ENCODE data around the gene MTRF1L.
"Not testable (repeated sequence)": the region's sequence is repeated elsewhere in the genome, so short reads cannot be mapped to it uniquely, and the experiment has no call there.

MTRF1L gene

GRCh38 chr6:152966168-152966894 lies 36.2 kb downstream of the MTRF1L start:
- DNase-seq = not testable (repeated sequence)

DNA sequence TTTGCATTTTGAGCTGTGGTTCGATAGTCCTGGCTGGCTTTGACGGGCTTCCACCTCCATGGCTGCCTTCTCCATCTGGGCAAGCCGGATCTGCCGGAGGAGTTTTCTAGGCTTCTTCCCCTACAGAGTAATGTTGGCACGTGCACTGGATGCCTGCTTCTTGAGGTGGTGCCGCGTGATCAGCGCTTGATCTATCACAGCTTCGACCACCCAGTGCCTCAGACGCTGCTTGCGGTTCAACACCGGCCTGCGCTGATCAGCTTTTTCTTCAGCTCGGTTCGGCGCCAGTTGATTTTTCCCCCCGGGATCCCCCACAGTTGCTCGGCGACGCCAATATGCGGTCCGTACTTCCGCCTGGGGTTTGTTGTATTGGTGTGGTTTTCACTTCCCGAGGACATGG lies 43.2 kb downstream of the MTRF1L start:
- DNase-seq = no peak

DNA sequence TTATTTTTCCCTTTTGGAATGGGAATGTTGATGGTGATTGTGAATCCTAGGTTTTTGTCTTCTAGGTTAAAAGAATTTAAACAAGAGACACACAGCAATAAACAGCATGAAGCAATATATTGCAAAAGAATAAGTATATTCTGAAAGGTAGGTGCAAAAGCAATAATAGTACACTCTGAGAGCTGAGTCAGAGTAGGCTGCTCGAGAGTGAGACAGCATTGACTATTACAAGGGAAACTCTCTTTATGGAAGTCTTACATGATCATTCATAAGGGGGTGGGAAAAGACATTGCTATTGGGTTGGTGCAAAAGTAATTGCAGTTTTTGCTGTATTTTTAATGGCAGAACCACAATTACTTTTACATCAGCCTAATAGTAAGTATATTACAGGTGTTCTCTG lies 44.7 kb downstream of the MTRF1L start:
- DNase-seq = no peak

DNA sequence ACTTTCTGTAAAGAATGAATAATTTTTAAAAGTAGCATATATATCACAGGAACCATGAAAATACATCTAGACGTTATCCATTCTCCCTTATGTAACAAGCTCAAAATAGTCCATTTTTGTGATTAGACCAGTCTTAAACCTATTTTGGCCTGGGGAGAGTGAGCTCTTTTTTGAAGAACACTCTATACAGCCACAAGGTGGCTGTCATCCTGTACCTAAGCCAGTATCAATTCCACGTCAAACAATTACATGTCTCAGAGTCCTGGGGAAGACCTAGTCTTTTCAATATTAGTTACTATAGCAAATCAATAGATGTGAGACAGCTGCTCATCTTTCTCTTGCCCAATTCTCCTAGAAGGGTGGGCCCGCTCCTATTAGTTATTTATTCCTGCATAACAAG lies 48.1 kb downstream of the MTRF1L start:
- DNase-seq = no peak

GRCh38 chr6:152952866-152953509 lies 49.5 kb downstream of the MTRF1L start:
- DNase-seq = no peak

DNA sequence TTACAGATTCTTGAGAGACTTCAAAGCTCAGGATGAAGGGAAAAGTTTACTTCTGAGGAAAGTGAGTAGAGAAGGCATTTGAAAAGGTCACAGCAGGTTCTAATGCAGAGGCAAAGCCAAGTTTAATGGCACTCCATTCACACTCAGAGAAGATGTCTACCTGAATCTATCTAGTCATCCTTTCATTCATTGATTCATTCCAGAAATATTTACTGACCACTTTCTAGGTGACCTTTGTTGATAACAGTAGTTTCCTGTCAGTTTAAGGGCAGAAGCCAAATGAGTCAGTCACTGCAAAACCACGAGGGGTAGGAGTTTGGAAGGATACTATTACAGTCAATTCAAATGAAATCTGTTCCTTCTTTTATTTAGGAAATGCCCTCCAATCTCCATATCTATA lies 50.5 kb downstream of the MTRF1L start:
- no peak for DNase-seq

DNA sequence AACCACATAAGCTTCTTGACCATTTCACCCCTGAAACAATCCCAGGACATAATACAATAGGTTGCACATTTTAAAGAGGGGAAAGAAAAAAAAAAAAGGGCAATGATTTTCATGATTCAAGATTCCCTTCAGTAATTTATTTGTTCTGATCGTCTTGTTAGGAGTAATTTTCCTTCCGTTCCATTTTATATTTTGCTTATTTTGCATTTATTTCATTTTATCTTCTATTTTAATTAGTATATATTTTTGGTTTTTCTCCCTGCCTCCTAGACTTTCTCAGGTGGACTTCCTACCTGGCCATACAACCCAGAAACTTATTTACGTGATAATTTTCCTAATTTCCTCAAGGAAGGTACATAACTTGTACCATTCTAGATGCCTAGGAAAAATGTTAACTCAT lies 52.3 kb downstream of the MTRF1L start:
- DNase-seq = no peak

DNA sequence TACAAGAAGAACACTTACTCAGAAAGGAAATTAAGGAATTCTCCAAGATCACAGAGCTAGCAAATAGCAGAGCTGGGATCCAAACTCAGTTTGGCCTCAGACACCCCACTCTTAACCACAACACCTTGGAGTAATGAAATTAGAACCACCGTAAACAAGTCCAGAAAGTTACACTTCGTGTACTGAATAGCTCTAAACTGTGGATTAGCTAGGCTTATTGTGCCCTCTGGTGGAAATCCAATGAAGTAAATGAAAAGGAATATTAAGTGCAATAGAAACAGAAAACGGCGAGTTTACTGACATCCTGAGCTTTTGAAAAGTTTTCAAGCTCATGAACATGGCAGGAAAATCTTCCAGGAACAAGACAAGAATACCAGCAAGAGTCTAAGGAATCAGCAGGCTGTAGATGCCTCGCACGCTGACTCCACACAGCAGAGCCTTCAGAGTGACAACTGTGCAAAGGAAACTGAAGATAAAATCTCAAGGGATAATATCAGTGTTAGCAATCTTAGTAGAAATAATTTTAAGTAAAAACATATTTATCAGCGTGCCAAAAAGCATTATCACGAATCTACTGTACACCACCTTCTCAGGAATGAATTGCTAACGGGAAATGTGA lies 54.2 kb downstream of the MTRF1L start:
- DNase-seq = no peak

GRCh38 chr6:152946995-152947394 lies 55.5 kb downstream of the MTRF1L start:
- no peak for DNase-seq

- DNase-seq = no peak
Measured at GRCh38 chr6:152946484-152946883, 56.0 kb downstream of the MTRF1L start.

- DNase-seq = no peak
Measured at GRCh38 chr6:152943260-152943897, 59.1 kb downstream of the MTRF1L start.

- DNase-seq = no peak
Measured at GRCh38 chr6:152942319-152942869, 60.1 kb downstream of the MTRF1L start.

DNA sequence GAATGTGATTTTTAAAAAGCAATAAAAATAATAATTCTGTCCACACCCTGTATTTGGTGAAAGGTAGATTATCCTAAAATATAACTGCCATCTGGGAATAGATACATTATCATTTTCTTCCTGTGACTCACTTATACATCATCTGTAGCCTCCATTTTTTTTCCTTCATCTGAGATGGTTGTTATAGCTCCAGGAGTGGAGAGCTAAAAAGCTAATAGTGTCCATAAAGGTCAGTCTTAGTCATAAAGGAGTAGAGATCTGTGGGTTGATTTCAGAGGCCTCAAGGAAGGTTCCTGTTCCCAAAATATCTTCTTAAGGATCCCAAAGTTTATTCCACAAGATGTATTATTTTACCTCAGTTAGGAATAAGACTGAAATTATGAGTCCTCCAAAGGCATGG lies 60.8 kb downstream of the MTRF1L start:
- DNase-seq = no peak

Data from activated CD8-positive, alpha-beta memory T cell treated with anti-CD3 and anti-CD28 coated beads for 24 hours (primary cell).